ENCODE measurements around the gene LEPROT.
"Not testable (repeated sequence)": the region's sequence is repeated elsewhere in the genome, so short reads cannot be mapped to it uniquely, and the experiment has no call there.

Gene LEPROT

GRCh38 chr1:65441464-65441863, 21.0 kb downstream of the LEPROT start:
- DNase-seq: no peak

- no peak for DNase-seq
These were observed 22.0 kb downstream of the LEPROT start for GRCh38 chr1:65442442-65442841.

- no peak for DNase-seq
These were observed 23.2 kb downstream of the LEPROT start for GRCh38 chr1:65443647-65444046.

GRCh38 chr1:65444128-65444640, 23.7 kb downstream of the LEPROT start:
- DNase-seq: no peak

- no peak for DNase-seq
These were observed 25.4 kb downstream of the LEPROT start for GRCh38 chr1:65445837-65446236.

GRCh38 chr1:65449214-65449823, 28.9 kb downstream of the LEPROT start:
- no peak for DNase-seq

GRCh38 chr1:65455678-65456077, 35.2 kb downstream of the LEPROT start:
- not testable (repeated sequence) for DNase-seq

- no peak for DNase-seq
These were observed 36.0 kb downstream of the LEPROT start for GRCh38 chr1:65456481-65456880.

GRCh38 chr1:65457868-65458267, 37.4 kb downstream of the LEPROT start:
- DNase-seq: no peak

- no peak for DNase-seq
These were observed 38.4 kb downstream of the LEPROT start for GRCh38 chr1:65458730-65459396.

- no peak for DNase-seq
These were observed 38.9 kb downstream of the LEPROT start for GRCh38 chr1:65459397-65459768.

- DNase-seq: not testable (repeated sequence)
These were observed 45.4 kb downstream of the LEPROT start for GRCh38 chr1:65465837-65466236.

- DNase-seq: no peak
These were observed 47.1 kb downstream of the LEPROT start for GRCh38 chr1:65467536-65467935.

- DNase-seq: no peak
These were observed 48.8 kb downstream of the LEPROT start for GRCh38 chr1:65469126-65469888.

- no peak for DNase-seq
These were observed 49.4 kb downstream of the LEPROT start for GRCh38 chr1:65469889-65470340.

- no peak for DNase-seq
These were observed 50.3 kb downstream of the LEPROT start for GRCh38 chr1:65470766-65471165.

- no peak for DNase-seq
These were observed 50.9 kb downstream of the LEPROT start for GRCh38 chr1:65471213-65471833.

- DNase-seq: no peak
These were observed 51.4 kb downstream of the LEPROT start for GRCh38 chr1:65471861-65472332.

GRCh38 chr1:65476327-65476726, 55.9 kb downstream of the LEPROT start:
- no peak for DNase-seq

- no peak for DNase-seq
These were observed 57.2 kb downstream of the LEPROT start for GRCh38 chr1:65477414-65478378.

- DNase-seq: no peak
These were observed 58.0 kb downstream of the LEPROT start for GRCh38 chr1:65478379-65479026.
